ENCODE measurements around the gene TRMO.
A peak's percentile ranks its signal among the peaks of the same experiment; 100 is the strongest.

Gene TRMO

GRCh38 chr9:97880336-97880735 is 42.0 kb downstream of the TRMO start:
- Histone ChIP-seq H3K27me3 (replicated peaks) (no peaks in the 10 kb centered on the region), H3K4me3 (ENCODE audit: low read depth, low read length) (no peak overlapping the region), H3K36me3 (replicated peaks) (no peaks in the 10 kb centered on the region), H3K27ac (no peak overlapping the region)
- in situ Hi-C loops (cut with HindIII; ENCODE audit: low pct_ligation_motif_present, low sequenced_read_pairs) = no loop called here
- TF ChIP-seq, protein P1, sequence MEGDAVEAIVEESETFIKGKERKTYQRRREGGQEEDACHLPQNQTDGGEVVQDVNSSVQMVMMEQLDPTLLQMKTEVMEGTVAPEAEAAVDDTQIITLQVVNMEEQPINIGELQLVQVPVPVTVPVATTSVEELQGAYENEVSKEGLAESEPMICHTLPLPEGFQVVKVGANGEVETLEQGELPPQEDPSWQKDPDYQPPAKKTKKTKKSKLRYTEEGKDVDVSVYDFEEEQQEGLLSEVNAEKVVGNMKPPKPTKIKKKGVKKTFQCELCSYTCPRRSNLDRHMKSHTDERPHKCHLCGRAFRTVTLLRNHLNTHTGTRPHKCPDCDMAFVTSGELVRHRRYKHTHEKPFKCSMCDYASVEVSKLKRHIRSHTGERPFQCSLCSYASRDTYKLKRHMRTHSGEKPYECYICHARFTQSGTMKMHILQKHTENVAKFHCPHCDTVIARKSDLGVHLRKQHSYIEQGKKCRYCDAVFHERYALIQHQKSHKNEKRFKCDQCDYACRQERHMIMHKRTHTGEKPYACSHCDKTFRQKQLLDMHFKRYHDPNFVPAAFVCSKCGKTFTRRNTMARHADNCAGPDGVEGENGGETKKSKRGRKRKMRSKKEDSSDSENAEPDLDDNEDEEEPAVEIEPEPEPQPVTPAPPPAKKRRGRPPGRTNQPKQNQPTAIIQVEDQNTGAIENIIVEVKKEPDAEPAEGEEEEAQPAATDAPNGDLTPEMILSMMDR (IDR thresholded peaks at IDR 0.05; ENCODE audit: low read depth, low read length, missing control alignments) = no peak
- no peak for DNase-seq

DNA sequence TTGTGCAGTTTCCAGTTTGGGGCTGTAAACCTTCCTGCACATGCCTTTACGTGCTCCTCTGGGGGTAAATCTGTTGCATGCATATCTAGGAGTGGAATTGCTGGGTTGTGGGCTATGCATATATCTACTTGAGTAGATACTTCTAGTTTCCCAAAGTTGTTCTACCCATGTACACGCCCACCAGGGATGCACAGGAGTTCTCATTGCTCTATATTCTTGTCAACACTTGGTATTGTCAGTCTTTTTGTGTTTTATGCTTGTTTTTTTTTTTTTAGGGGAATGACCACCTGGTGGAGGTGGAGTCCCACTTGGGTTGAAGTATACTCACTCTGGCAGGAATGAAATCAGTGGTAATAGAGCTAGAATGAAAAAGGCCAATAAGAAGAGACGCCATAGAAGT is 46.2 kb downstream of the TRMO start:
- Histone ChIP-seq H3K27me3 (replicated peaks) (no peaks in the 10 kb centered on the region), H3K27ac (peak overlapping the region; percentile 88), H3K4me3 (ENCODE audit: low read depth, low read length) (no peak overlapping the region), H3K36me3 (replicated peaks) (no peaks in the 10 kb centered on the region)
- DNase-seq = no peak
- TF ChIP-seq, protein P1 (IDR thresholded peaks at IDR 0.05; ENCODE audit: low read depth, low read length, missing control alignments) = no peak
- in situ Hi-C loops (cut with HindIII; ENCODE audit: low pct_ligation_motif_present, low sequenced_read_pairs) = no loop called here

DNA sequence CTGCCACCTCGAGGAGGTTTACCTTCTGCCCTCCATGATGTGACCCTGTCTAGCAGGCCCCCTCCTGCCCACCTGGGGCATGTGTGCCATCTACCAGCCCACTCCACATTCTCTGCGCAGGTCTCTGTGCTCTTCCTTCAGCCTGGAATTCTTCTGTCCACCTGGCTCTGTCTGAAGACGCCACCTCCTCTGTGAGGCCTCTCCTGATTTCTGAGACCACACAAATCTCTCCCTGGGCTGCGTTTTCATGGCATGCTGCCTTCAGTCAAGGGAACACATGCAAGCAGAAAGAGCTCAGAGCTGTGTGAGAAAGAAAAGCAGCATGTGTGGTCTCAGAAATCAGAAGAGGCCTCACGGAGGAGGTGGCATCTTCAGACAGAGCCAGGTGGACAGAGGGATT is 47.2 kb downstream of the TRMO start:
- Histone ChIP-seq H3K27ac (no peak overlapping the region), H3K27me3 (replicated peaks) (no peaks in the 10 kb centered on the region), H3K4me3 (ENCODE audit: low read depth, low read length) (no peak overlapping the region), H3K36me3 (replicated peaks) (no peaks in the 10 kb centered on the region)
- in situ Hi-C loops (cut with HindIII; ENCODE audit: low pct_ligation_motif_present, low sequenced_read_pairs) = no loop called here
- TF ChIP-seq, protein P1 (IDR thresholded peaks at IDR 0.05; ENCODE audit: low read depth, low read length, missing control alignments) = no peak
- DNase-seq = no peak

GRCh38 chr9:97874624-97875023 is 47.7 kb downstream of the TRMO start:
- no peak overlapping the region for H3K27ac ChIP-seq
- DNase-seq = no peak
- TF ChIP-seq, protein P1 (IDR thresholded peaks at IDR 0.05; ENCODE audit: low read depth, low read length, missing control alignments) = no peak
- H3K27me3 ChIP-seq (replicated peaks) = no peaks in the 10 kb centered on the region
- H3K36me3 ChIP-seq (replicated peaks) = no peaks in the 10 kb centered on the region
- in situ Hi-C loops (cut with HindIII; ENCODE audit: low pct_ligation_motif_present, low sequenced_read_pairs) = no loop called here
- no peak overlapping the region for H3K4me3 ChIP-seq (ENCODE audit: low read depth, low read length)

DNA sequence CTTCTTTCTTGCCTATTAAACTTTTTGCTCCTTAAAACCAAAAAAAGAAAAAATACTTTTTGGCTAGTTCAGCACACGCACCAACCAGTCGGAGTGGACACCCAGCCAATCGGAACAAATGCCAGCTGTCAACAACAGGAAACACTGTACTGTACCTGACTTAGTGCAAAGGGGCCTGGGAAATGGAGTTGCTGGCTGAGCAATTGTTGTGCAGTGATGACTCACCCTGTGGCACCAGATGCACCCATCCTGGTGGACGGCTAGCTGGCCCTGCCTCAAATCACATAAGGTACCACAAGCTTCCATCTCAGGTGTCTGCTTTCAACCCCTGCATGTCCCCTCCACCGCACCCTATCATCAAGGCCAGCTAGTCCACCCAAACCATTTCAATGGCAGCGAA is 48.4 kb downstream of the TRMO start:
- DNase-seq = no peak
- H3K27me3 ChIP-seq (replicated peaks) = no peaks in the 10 kb centered on the region

GRCh38 chr9:97873425-97873824 is 48.9 kb downstream of the TRMO start:
- no peaks in the 10 kb centered on the region for H3K36me3 ChIP-seq (replicated peaks)
- H3K4me3 ChIP-seq (ENCODE audit: low read depth, low read length) = no peak overlapping the region
- no peak overlapping the region for H3K27ac ChIP-seq
- no peaks in the 10 kb centered on the region for H3K27me3 ChIP-seq (replicated peaks)
- TF ChIP-seq, protein P1 (IDR thresholded peaks at IDR 0.05; ENCODE audit: low read depth, low read length, missing control alignments) = no peak
- in situ Hi-C loops (cut with HindIII; ENCODE audit: low pct_ligation_motif_present, low sequenced_read_pairs) = no loop called here
- DNase-seq = no peak

More for the DNA sequence above, 48.4 kb downstream of the TRMO start:
- TF ChIP-seq, protein P1 (IDR thresholded peaks at IDR 0.05; ENCODE audit: low read depth, low read length, missing control alignments) = no peak
- in situ Hi-C loops (cut with HindIII; ENCODE audit: low pct_ligation_motif_present, low sequenced_read_pairs) = no loop called here
- Histone ChIP-seq H3K27ac (no peak overlapping the region), H3K4me3 (ENCODE audit: low read depth, low read length) (no peak overlapping the region), H3K36me3 (replicated peaks) (no peaks in the 10 kb centered on the region)
